ENCODE data around the gene PDCD1.
"Not testable (repeated sequence)": the region's sequence is repeated elsewhere in the genome, so short reads cannot be mapped to it uniquely, and the experiment has no call there.

The PDCD1 gene

GRCh38 chr2:241804326-241805229, 54.1 kb downstream of the PDCD1 start:
- H3K36me3 Mint-ChIP-seq (ENCODE audit: low read depth) = no peaks in the 10 kb centered on the region
- H3K9me3 Mint-ChIP-seq = no peaks in the 10 kb centered on the region
- H3K27ac Mint-ChIP-seq = peak overlapping the region in 1 of 3 experiments; percentile 78
- peaks cover 15% of the 10 kb centered on the region for H3K4me1 Mint-ChIP-seq
- H3K27me3 Mint-ChIP-seq (ENCODE audit: low read depth) = peaks cover 3% of the 10 kb centered on the region
- peak overlapping the region in 1 of 3 experiments; percentile 34 for H3K4me3 Mint-ChIP-seq
- TF ChIP-seq, protein P1, sequence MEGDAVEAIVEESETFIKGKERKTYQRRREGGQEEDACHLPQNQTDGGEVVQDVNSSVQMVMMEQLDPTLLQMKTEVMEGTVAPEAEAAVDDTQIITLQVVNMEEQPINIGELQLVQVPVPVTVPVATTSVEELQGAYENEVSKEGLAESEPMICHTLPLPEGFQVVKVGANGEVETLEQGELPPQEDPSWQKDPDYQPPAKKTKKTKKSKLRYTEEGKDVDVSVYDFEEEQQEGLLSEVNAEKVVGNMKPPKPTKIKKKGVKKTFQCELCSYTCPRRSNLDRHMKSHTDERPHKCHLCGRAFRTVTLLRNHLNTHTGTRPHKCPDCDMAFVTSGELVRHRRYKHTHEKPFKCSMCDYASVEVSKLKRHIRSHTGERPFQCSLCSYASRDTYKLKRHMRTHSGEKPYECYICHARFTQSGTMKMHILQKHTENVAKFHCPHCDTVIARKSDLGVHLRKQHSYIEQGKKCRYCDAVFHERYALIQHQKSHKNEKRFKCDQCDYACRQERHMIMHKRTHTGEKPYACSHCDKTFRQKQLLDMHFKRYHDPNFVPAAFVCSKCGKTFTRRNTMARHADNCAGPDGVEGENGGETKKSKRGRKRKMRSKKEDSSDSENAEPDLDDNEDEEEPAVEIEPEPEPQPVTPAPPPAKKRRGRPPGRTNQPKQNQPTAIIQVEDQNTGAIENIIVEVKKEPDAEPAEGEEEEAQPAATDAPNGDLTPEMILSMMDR (IDR thresholded peaks at IDR 0.05; ENCODE audit: unreplicated experiment in 3 of 3) = no peak

- Mint-ChIP-seq H3K9me3 (no peaks in the 10 kb centered on the region), H3K27ac (no peak overlapping the region), H3K27me3 (ENCODE audit: low read depth) (peaks cover 3% of the 10 kb centered on the region), H3K4me1 (peaks cover 7% of the 10 kb centered on the region), H3K36me3 (ENCODE audit: low read depth) (no peaks in the 10 kb centered on the region), H3K4me3 (no peak overlapping the region)
- TF ChIP-seq, protein P1 (IDR thresholded peaks at IDR 0.05; ENCODE audit: unreplicated experiment in 3 of 3) = no peak
Observed at GRCh38 chr2:241803387-241804325, 55.0 kb downstream of the PDCD1 start.

- no peaks in the 10 kb centered on the region for H3K9me3 Mint-ChIP-seq
- peak overlapping the region in 1 of 3 experiments; percentile 83 for H3K27ac Mint-ChIP-seq
- peak overlapping the region in 1 of 3 experiments; percentile 19 for H3K4me3 Mint-ChIP-seq
- peaks cover 6% of the 10 kb centered on the region for H3K4me1 Mint-ChIP-seq
- TF ChIP-seq, protein P1 (IDR thresholded peaks at IDR 0.05; ENCODE audit: unreplicated experiment in 3 of 3) = no peak
- peaks cover 3% of the 10 kb centered on the region for H3K27me3 Mint-ChIP-seq (ENCODE audit: low read depth)
- H3K36me3 Mint-ChIP-seq (ENCODE audit: low read depth) = no peaks in the 10 kb centered on the region
Observed at GRCh38 chr2:241802421-241803318, 56.0 kb downstream of the PDCD1 start.

GRCh38 chr2:241801611-241802420, 56.9 kb downstream of the PDCD1 start:
- Mint-ChIP-seq H3K4me1 (peaks cover 15% of the 10 kb centered on the region), H3K9me3 (no peaks in the 10 kb centered on the region)

GRCh38 chr2:241800198-241800903, 58.3 kb downstream of the PDCD1 start:
- peak overlapping the region in 1 of 3 experiments; percentile 60 for H3K27ac Mint-ChIP-seq
- H3K9me3 Mint-ChIP-seq; H3K4me3 Mint-ChIP-seq; H3K27me3 Mint-ChIP-seq (ENCODE audit: low read depth); H3K36me3 Mint-ChIP-seq (ENCODE audit: low read depth): not testable (repeated sequence)
- H3K4me1 Mint-ChIP-seq = peaks cover 15% of the 10 kb centered on the region

More at GRCh38 chr2:241801611-241802420, 56.9 kb downstream of the PDCD1 start:
- Mint-ChIP-seq H3K36me3 (ENCODE audit: low read depth) (no peaks in the 10 kb centered on the region), H3K4me3 (no peak overlapping the region), H3K27me3 (ENCODE audit: low read depth) (peaks cover 3% of the 10 kb centered on the region), H3K27ac (peak overlapping the region in 1 of 3 experiments; percentile 83)
- TF ChIP-seq, protein P1 (IDR thresholded peaks at IDR 0.05; ENCODE audit: unreplicated experiment in 3 of 3) = no peak

All from nephron (organoid).